ENCODE data around the gene MRTFA. TPM values are rescaled to one million over a fixed set of nuclear protein-coding genes. Genes with fewer than 3 reads are reported as not detected.

MRTFA gene
- total and polyA plus RNA-seq, 4 donors, result 7.5 to 22.0 (median 9.6) TPM

GRCh38 chr22:40406063-40406890 lies 230.2 kb downstream of the MRTFA start:
- Histone ChIP-seq H3K36me3 (ENCODE audit: control insufficient read depth in 4 of 4, insufficient read depth in 3 of 4, low read depth in 1 of 4, low read length in 3 of 4) (peaks cover 16 to 71% (median 28%) of the 10 kb centered on the region in 4 donors), H3K4me3 (ENCODE audit: low read depth in 1 of 3, low read length in 3 of 3) (no peak overlapping the region), H3K27ac (ENCODE audit: low read depth in 1 of 2, low read length in 2 of 2) (no peak overlapping the region), H3K9me3 (ENCODE audit: control insufficient read depth in 4 of 4, low read length in 3 of 4) (no peaks in the 10 kb centered on the region), H3K4me1 (ENCODE audit: control insufficient read depth in 4 of 4, insufficient read depth in 4 of 4, low read length in 3 of 4) (peaks cover 0 to 16% (median 14%) of the 10 kb centered on the region in 4 donors), H3K9ac (ENCODE audit: low read depth in 1 of 2, low read length in 2 of 2) (no peak overlapping the region), H3K27me3 (ENCODE audit: control insufficient read depth in 4 of 4, insufficient read depth in 4 of 4, low read length in 3 of 4) (no peaks in the 10 kb centered on the region)
- TF ChIP-seq HNF4G (IDR thresholded peaks at IDR 0.05), result no peak
- DNase-seq (ENCODE audit: low spot score), result no peak
- WGBS, result 96% methylated on average over 31 of the region's 31 CpGs

DNA sequence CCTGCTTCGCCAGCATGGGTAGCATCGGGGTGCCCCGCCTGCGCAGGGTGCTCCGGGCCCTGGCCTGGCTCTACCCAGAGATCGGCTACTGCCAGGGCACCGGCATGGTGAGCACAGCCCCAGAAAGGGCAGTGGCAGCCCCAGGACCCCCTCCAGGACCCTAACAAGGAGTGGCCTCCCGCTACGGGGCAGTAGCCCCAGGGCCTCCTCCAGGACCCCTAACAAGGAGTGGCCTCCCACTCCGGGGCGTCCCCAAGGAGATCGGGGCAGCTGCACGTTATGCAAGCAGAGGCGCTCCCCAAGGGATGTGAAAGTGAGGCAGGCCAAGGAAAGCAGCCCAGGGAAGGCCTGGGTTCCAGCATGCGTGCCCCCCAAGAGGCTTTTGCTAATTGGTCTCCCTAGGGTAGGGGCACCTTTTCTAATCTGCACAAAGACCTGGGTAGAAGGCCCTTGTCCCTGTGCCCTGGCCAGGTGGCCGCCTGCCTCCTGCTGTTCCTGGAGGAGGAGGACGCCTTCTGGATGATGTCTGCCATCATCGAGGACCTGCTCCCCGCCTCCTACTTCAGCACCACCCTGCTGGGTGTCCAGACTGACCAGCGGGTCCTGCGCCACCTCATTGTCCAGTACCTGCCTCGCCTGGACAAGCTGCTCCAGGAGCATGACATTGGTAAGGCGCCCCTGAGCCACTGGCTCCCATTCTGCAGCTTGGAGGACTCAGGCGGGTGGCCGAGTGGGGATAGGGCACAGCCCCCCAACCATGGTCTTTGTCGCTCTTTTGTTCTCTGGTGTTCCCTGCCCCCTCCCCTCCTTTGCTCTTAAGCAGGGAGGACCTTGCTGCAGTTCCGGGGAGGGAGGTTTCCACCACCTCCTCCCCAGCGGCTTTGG lies 231.1 kb downstream of the MRTFA start:
- TF ChIP-seq GABPA (IDR thresholded peaks at IDR 0.05 in 1 of 2, conservative IDR thresholded peaks at IDR 0.05 in 1 of 2) (no peak), SP1 (IDR thresholded peaks at IDR 0.05) (no peak), TAF1 (conservative IDR thresholded peaks at IDR 0.05) (no peak), HNF4A (conservative IDR thresholded peaks at IDR 0.05) (no peak), NR2F2 (IDR thresholded peaks at IDR 0.05) (no peak), YY1 (IDR thresholded peaks at IDR 0.05) (no peak), REST (IDR thresholded peaks at IDR 0.05) (no peak), EGR1 (IDR thresholded peaks at IDR 0.05; ENCODE audit: low read depth in 2 of 2) (no peak), FOXA2 (IDR thresholded peaks at IDR 0.05) (no peak), RXRA (IDR thresholded peaks at IDR 0.05) (no peak), FOXA1 (IDR thresholded peaks at IDR 0.05) (no peak), RAD21 (IDR thresholded peaks at IDR 0.05) (no peak), MAX (IDR thresholded peaks at IDR 0.05) (no peak), HNF4G (IDR thresholded peaks at IDR 0.05) (no peak)
- TF ChIP-seq, protein P1, sequence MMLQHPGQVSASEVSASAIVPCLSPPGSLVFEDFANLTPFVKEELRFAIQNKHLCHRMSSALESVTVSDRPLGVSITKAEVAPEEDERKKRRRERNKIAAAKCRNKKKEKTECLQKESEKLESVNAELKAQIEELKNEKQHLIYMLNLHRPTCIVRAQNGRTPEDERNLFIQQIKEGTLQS (IDR thresholded peaks at IDR 0.05), result no peak
- H3K27me3 ChIP-seq (ENCODE audit: control insufficient read depth in 4 of 4, insufficient read depth in 4 of 4, low read length in 3 of 4), result no peaks in the 10 kb centered on the region
- DNase-seq (ENCODE audit: low spot score), result no peak
- H3K27ac ChIP-seq (ENCODE audit: low read depth in 1 of 2, low read length in 2 of 2), result no peak overlapping the region
- no peak overlapping the region for H3K9ac ChIP-seq (ENCODE audit: low read depth in 1 of 2, low read length in 2 of 2)
- H3K36me3 ChIP-seq (ENCODE audit: control insufficient read depth in 4 of 4, insufficient read depth in 3 of 4, low read depth in 1 of 4, low read length in 3 of 4), result peaks cover 16 to 69% (median 30%) of the 10 kb centered on the region in 4 donors
- H3K4me1 ChIP-seq (ENCODE audit: control insufficient read depth in 4 of 4, insufficient read depth in 4 of 4, low read length in 3 of 4), result peaks cover 0 to 8% (median 6%) of the 10 kb centered on the region in 4 donors
- H3K4me3 ChIP-seq (ENCODE audit: low read depth in 1 of 3, low read length in 3 of 3), result no peak overlapping the region
- no peaks in the 10 kb centered on the region for H3K9me3 ChIP-seq (ENCODE audit: control insufficient read depth in 4 of 4, low read length in 3 of 4)
- WGBS, result 96% methylated on average over 28 of the region's 28 CpGs
